ENCODE results near the gene B3GALT6.
A peak's percentile ranks its signal among the peaks of the same experiment; 100 is the strongest.

B3GALT6 gene

DNA sequence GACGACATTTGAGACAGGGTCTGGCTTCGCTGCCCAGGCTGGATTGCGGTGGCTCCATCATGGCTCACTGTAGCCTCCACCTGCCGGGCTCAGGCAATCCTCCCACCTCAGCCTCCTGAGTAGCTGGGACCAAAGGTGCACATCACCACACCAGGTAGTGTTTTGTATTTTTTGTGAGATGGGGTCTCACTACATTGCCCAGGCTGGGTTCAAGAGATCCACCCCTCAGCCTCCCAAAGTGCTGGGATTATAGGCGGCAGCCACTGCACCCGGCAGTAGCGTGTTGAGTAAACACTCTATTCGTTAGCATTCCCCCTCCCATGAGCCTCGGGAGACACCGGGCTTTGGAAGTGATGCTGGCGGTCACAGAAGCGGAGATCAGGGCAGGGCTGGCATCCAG, 21.3 kb downstream of the B3GALT6 start:
- no peak overlapping the region for H3K4me3 ChIP-seq (ENCODE audit: low read depth, low read length)
- H3K4me1 ChIP-seq (ENCODE audit: control insufficient read depth, insufficient read depth, low read length): peaks cover 7% of the 10 kb centered on the region; the same call in 1 of the 2 replicates
- peaks cover 47% of the 10 kb centered on the region for H3K36me3 ChIP-seq (ENCODE audit: control insufficient read depth, insufficient read depth, low read length)
- no peak overlapping the region for H3K9ac ChIP-seq (ENCODE audit: low read depth, low read length)
- H3K27me3 ChIP-seq (ENCODE audit: control insufficient read depth, insufficient read depth, low read length): no peaks in the 10 kb centered on the region
- no peak overlapping the region for H3K27ac ChIP-seq (ENCODE audit: low read depth, low read length)
- no peaks in the 10 kb centered on the region for H3K9me3 ChIP-seq (ENCODE audit: control insufficient read depth, insufficient read depth, low read length)

DNA sequence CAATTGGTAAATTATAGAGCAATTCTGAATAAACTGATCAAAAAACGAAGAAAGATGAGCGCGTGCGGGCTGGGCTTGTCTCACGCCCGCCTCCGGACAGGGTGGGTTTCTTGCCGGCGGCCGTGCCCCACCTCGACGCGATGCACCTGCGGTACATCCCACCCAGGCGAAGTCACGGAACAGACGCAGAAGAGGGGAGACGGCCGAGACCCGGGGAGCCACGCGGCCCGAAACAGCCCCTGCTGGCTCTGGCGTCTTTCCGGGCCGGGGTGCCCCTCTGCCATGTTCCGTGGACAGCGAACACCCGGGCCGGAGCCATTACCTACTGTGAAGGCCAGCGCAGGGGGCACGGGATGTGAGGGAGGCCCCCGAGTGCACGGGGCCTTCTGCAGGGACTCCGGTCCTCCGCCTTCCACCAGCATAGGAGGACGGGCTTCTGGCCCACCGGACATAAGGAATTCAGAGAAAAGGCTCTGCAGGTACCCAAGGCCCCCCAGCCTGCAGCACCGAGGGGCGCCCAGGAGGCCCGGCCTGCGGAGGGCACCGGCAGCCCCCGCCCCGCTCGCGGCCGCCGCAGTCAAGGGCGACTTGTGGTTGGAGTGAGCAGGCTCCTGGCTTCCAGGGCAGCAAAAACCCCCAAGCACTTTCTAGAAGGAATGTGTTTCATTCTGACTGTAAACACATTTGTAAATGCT, 22.1 kb downstream of the B3GALT6 start:
- no peak overlapping the region for H3K9ac ChIP-seq (ENCODE audit: low read depth, low read length)
- H3K4me1 ChIP-seq (ENCODE audit: control insufficient read depth, insufficient read depth, low read length): peaks cover 7% of the 10 kb centered on the region; the same call in 1 of the 2 replicates
- no peak overlapping the region for H3K4me3 ChIP-seq (ENCODE audit: low read depth, low read length)
- H3K27me3 ChIP-seq (ENCODE audit: control insufficient read depth, insufficient read depth, low read length): no peaks in the 10 kb centered on the region
- H3K27ac ChIP-seq (ENCODE audit: low read depth, low read length): no peak overlapping the region
- H3K36me3 ChIP-seq (ENCODE audit: control insufficient read depth, insufficient read depth, low read length): peaks cover 53% of the 10 kb centered on the region
- no peaks in the 10 kb centered on the region for H3K9me3 ChIP-seq (ENCODE audit: control insufficient read depth, insufficient read depth, low read length)

DNA sequence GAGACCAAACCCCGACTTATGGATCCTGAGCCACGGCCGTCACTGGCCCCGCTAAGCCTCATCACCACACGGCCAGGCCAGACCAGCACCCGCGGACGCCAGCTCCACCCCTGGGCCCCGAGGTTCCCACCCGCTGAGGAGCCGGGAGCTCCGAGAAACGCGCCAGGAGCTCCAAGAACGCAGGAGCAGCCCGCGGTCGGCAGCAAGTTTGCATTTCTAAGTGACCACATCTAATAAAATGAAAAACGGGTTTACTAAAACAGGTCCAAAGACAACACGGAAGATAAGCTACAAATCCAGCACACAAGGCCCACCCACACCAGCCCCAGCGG, 22.6 kb downstream of the B3GALT6 start:
- no peak overlapping the region for H3K9ac ChIP-seq (ENCODE audit: low read depth, low read length)
- no peaks in the 10 kb centered on the region for H3K27me3 ChIP-seq (ENCODE audit: control insufficient read depth, insufficient read depth, low read length)
- no peak overlapping the region for H3K4me3 ChIP-seq (ENCODE audit: low read depth, low read length)
- peaks cover 7% of the 10 kb centered on the region; the same call in 1 of the 2 replicates for H3K4me1 ChIP-seq (ENCODE audit: control insufficient read depth, insufficient read depth, low read length)
- H3K36me3 ChIP-seq (ENCODE audit: control insufficient read depth, insufficient read depth, low read length): peaks cover 56% of the 10 kb centered on the region
- H3K27ac ChIP-seq (ENCODE audit: low read depth, low read length): no peak overlapping the region
- H3K9me3 ChIP-seq (ENCODE audit: control insufficient read depth, insufficient read depth, low read length): no peaks in the 10 kb centered on the region

DNA sequence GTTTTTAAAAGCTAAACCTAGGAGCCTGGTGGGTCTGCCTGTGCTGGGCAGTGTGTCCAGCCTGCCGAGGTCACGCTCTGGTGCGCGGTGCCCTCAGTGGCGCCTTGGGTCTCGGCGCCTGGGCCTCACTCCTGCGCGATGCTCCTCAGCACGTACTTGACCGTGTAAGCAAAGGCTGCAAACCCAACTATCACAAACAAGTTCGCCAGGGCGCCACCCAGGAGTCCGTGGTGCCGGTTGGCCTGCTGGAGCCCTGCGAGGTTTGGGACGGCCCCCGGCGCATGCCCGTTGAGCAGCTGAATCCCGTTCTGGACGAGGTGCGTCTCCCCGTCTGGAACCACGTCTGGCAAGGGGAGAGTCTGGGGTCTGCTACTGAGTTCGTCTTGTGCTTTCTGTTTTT, 23.0 kb downstream of the B3GALT6 start:
- Histone ChIP-seq H3K27me3 (ENCODE audit: control insufficient read depth, insufficient read depth, low read length) (no peaks in the 10 kb centered on the region), H3K4me3 (ENCODE audit: low read depth, low read length) (no peak overlapping the region), H3K9ac (ENCODE audit: low read depth, low read length) (no peak overlapping the region), H3K9me3 (ENCODE audit: control insufficient read depth, insufficient read depth, low read length) (no peaks in the 10 kb centered on the region), H3K4me1 (ENCODE audit: control insufficient read depth, insufficient read depth, low read length) (peaks cover 7% of the 10 kb centered on the region; the same call in 1 of the 2 replicates), H3K27ac (ENCODE audit: low read depth, low read length) (no peak overlapping the region), H3K36me3 (ENCODE audit: control insufficient read depth, insufficient read depth, low read length) (peaks cover 59% of the 10 kb centered on the region)

GRCh38 chr1:1255611-1256010, 23.6 kb downstream of the B3GALT6 start:
- Histone ChIP-seq H3K36me3 (ENCODE audit: control insufficient read depth, insufficient read depth, low read length) (peaks cover 64% of the 10 kb centered on the region), H3K9ac (ENCODE audit: low read depth, low read length) (no peak overlapping the region), H3K9me3 (ENCODE audit: control insufficient read depth, insufficient read depth, low read length) (no peaks in the 10 kb centered on the region), H3K27ac (ENCODE audit: low read depth, low read length) (no peak overlapping the region), H3K27me3 (ENCODE audit: control insufficient read depth, insufficient read depth, low read length) (no peaks in the 10 kb centered on the region), H3K4me1 (ENCODE audit: control insufficient read depth, insufficient read depth, low read length) (peaks cover 7% of the 10 kb centered on the region; the same call in 1 of the 2 replicates), H3K4me3 (ENCODE audit: low read depth, low read length) (no peak overlapping the region)

DNA sequence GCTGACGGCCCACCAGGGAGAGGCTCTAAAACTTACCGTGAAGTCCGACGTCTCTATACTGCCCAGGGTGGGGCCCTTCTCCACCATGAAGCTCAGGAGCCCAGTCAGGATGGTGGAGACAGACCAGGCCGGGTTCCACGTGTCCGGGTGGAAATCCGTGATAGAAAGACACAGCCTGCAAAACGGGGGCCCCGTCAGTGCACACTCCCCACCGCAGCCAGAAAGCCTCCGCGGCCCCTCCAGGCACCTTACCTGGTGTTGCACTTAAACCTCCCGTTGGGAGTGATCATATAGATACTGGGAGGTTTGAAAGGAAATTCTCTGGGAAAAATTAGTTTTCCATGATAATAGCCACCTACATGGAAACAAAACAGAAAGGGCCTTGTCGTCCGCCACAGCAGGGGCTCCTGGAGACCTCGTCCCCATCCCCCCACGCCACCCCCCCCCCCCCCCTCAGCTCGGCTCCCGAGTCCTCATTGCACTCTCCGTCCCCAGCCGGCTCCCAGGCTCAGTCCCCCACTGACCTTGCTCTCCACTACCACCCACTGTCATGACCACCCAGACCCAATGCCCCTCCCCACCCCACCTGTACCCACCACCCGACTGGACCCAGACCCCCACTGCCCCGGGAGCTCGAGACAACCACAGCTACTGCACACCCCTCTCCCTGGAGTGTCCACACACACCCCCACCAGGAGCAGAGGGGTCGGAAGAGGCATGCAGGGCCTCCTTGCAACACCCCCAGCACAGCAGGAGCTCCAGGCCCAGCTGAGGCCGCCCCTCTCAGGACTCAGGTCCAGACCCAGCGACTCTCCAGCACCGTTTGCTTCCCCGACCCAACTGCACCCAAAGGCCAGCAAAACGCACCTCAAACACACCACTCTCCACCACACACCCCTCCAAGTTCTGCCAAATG, 25.2 kb downstream of the B3GALT6 start:
- Histone ChIP-seq H3K9ac (ENCODE audit: low read depth, low read length) (no peak overlapping the region), H3K4me3 (ENCODE audit: low read depth, low read length) (no peak overlapping the region), H3K4me1 (ENCODE audit: control insufficient read depth, insufficient read depth, low read length) (peaks cover 7% of the 10 kb centered on the region; the same call in 1 of the 2 replicates), H3K27ac (ENCODE audit: low read depth, low read length) (peak overlapping the region; percentile 33), H3K27me3 (ENCODE audit: control insufficient read depth, insufficient read depth, low read length) (no peaks in the 10 kb centered on the region), H3K36me3 (ENCODE audit: control insufficient read depth, insufficient read depth, low read length) (peaks cover 72% of the 10 kb centered on the region), H3K9me3 (ENCODE audit: control insufficient read depth, insufficient read depth, low read length) (no peaks in the 10 kb centered on the region)

DNA sequence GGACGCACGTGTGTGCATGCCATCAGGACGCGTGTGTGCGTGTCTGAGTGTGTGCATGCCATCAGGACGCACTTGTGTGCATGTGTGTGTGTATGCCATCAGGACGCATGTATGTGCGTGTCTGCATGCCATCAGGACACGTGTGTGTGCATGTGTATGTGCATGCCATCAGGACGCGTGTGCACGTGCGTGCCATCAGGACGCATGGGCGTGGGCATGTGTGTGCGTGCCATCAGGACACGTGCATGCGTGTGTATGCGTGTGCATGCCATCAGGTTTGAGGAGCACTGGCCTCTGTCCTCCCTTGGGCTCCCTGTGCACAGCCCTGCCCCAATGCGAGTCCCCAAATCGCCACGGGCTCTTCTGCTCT, 27.1 kb downstream of the B3GALT6 start:
- H3K9me3 ChIP-seq (ENCODE audit: control insufficient read depth, insufficient read depth, low read length): no peaks in the 10 kb centered on the region
- peaks cover 7% of the 10 kb centered on the region; the same call in 1 of the 2 replicates for H3K4me1 ChIP-seq (ENCODE audit: control insufficient read depth, insufficient read depth, low read length)
- no peak overlapping the region for H3K27ac ChIP-seq (ENCODE audit: low read depth, low read length)
- peaks cover 73% of the 10 kb centered on the region for H3K36me3 ChIP-seq (ENCODE audit: control insufficient read depth, insufficient read depth, low read length)
- no peak overlapping the region for H3K9ac ChIP-seq (ENCODE audit: low read depth, low read length)
- no peaks in the 10 kb centered on the region for H3K27me3 ChIP-seq (ENCODE audit: control insufficient read depth, insufficient read depth, low read length)
- no peak overlapping the region for H3K4me3 ChIP-seq (ENCODE audit: low read depth, low read length)

- H3K9me3 ChIP-seq (ENCODE audit: control insufficient read depth, insufficient read depth, low read length): no peaks in the 10 kb centered on the region
- H3K4me3 ChIP-seq (ENCODE audit: low read depth, low read length): no peak overlapping the region
- H3K27ac ChIP-seq (ENCODE audit: low read depth, low read length): no peak overlapping the region
- peaks cover 7% of the 10 kb centered on the region; the same call in 1 of the 2 replicates for H3K4me1 ChIP-seq (ENCODE audit: control insufficient read depth, insufficient read depth, low read length)
- H3K9ac ChIP-seq (ENCODE audit: low read depth, low read length): no peak overlapping the region
- peaks cover 73% of the 10 kb centered on the region for H3K36me3 ChIP-seq (ENCODE audit: control insufficient read depth, insufficient read depth, low read length)
- no peaks in the 10 kb centered on the region for H3K27me3 ChIP-seq (ENCODE audit: control insufficient read depth, insufficient read depth, low read length)
Measured at GRCh38 chr1:1259540-1259939, 27.5 kb downstream of the B3GALT6 start.

DNA sequence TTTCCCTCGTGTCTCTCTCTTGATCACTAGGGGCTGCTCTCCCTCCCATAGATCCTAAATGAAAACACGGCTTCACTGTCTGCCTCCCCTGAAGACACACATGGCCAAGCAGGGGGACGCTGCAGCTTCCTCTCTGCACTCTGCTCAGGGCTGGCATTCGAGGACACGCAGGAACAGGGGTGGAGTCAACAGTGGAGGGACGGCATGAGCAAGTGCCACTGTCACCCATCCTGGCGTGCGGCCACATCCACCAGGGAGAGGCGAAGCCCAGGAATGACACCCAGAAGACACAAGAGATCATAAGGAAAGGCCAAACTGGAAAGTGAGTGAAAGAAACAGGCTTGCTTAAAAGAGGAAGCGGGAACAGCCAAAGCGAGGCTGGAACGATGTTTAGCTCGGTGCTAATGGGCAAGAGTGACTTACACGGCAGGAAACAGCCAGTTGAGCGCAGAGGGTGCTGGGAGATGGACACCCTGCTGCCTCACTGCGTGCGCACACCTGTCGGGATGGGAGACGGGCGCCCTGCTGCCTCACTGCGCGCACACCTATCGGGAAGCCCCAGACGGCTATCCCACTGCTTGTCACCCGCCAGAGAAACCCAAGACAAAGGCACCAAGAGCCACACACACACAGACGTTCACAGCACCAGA, 28.0 kb downstream of the B3GALT6 start:
- no peak overlapping the region for H3K4me3 ChIP-seq (ENCODE audit: low read depth, low read length)
- H3K4me1 ChIP-seq (ENCODE audit: control insufficient read depth, insufficient read depth, low read length): peaks cover 7% of the 10 kb centered on the region; the same call in 1 of the 2 replicates
- H3K27ac ChIP-seq (ENCODE audit: low read depth, low read length): no peak overlapping the region
- no peaks in the 10 kb centered on the region for H3K27me3 ChIP-seq (ENCODE audit: control insufficient read depth, insufficient read depth, low read length)
- H3K9ac ChIP-seq (ENCODE audit: low read depth, low read length): no peak overlapping the region
- peaks cover 72% of the 10 kb centered on the region for H3K36me3 ChIP-seq (ENCODE audit: control insufficient read depth, insufficient read depth, low read length)
- H3K9me3 ChIP-seq (ENCODE audit: control insufficient read depth, insufficient read depth, low read length): no peaks in the 10 kb centered on the region

- Histone ChIP-seq H3K4me1 (ENCODE audit: control insufficient read depth, insufficient read depth, low read length) (peaks cover 7% of the 10 kb centered on the region; the same call in 1 of the 2 replicates), H3K27me3 (ENCODE audit: control insufficient read depth, insufficient read depth, low read length) (no peaks in the 10 kb centered on the region), H3K9me3 (ENCODE audit: control insufficient read depth, insufficient read depth, low read length) (no peaks in the 10 kb centered on the region), H3K36me3 (ENCODE audit: control insufficient read depth, insufficient read depth, low read length) (peaks cover 72% of the 10 kb centered on the region), H3K4me3 (ENCODE audit: low read depth, low read length) (no peak overlapping the region), H3K27ac (ENCODE audit: low read depth, low read length) (no peak overlapping the region), H3K9ac (ENCODE audit: low read depth, low read length) (no peak overlapping the region)
Measured at GRCh38 chr1:1260843-1261560, 29.0 kb downstream of the B3GALT6 start.

Data from HUES48 (cell line).